Stimulated activated CD4-positive, alpha-beta T cell treated with anti-CD3 and anti-CD28 coated beads, Interleukin-12 subunit alpha, Interleukin-12 subunit beta, amount 100 ng/mL, for 24 hours (primary cell): ENCODE measurements around the gene CERS5.
"Not testable (repeated sequence)": the region's sequence is repeated elsewhere in the genome, so short reads cannot be mapped to it uniquely, and the experiment has no call there.

Experiments used
- DNase-seq, 2 experiments: peaks; one replicate each; pipeline ENCODE4 v3.0.0-alpha.2; 2020; ENCODE audit warnings: low read depth in 2 of 2

CERS5 gene

GRCh38 chr12:50103767-50104321 is 63.3 kb downstream of the CERS5 start, which contains the start of gene GPD1:
Gene GPD1 (plus strand): TSS chr12:50104008. CDS start chr12:50104051, 43 bp downstream.
- peak in 1 of 2 experiments; percentile 18 for DNase-seq

- DNase-seq = no peak
Measured at GRCh38 chr12:50103351-50103750, 63.8 kb downstream of the CERS5 start.

- DNase-seq = no peak
Measured at GRCh38 chr12:50102646-50103309, 64.4 kb downstream of the CERS5 start.

GRCh38 chr12:50102131-50102531 is 65.0 kb downstream of the CERS5 start:
- no peak for DNase-seq

- no peak for DNase-seq
Measured at GRCh38 chr12:50101663-50102062, 65.5 kb downstream of the CERS5 start.

- DNase-seq = no peak
Measured at GRCh38 chr12:50100561-50100960, 66.6 kb downstream of the CERS5 start.

GRCh38 chr12:50099302-50100008 is 67.7 kb downstream of the CERS5 start:
- DNase-seq = no peak

GRCh38 chr12:50097952-50098351 is 69.2 kb downstream of the CERS5 start:
- DNase-seq = no peak

GRCh38 chr12:50090391-50090790 is 76.8 kb downstream of the CERS5 start:
- DNase-seq = no peak

GRCh38 chr12:50089730-50090129 is 77.4 kb downstream of the CERS5 start:
- DNase-seq = no peak

- DNase-seq = peak in 1 of 2 experiments; percentile 47
Measured at GRCh38 chr12:50088577-50089335, 78.4 kb downstream of the CERS5 start.

- no peak for DNase-seq
Measured at GRCh38 chr12:50087995-50088394, 79.2 kb downstream of the CERS5 start.

- DNase-seq = no peak
Measured at GRCh38 chr12:50087151-50087550, 80.0 kb downstream of the CERS5 start.

- DNase-seq = no peak
Measured at GRCh38 chr12:50086148-50086547, 81.0 kb downstream of the CERS5 start.

GRCh38 chr12:50085615-50086072 is 81.5 kb downstream of the CERS5 start:
- no peak for DNase-seq

GRCh38 chr12:50084775-50085614 is 82.2 kb downstream of the CERS5 start, which contains the start of gene SMARCD1:
Gene SMARCD1 (plus strand): TSS chr12:50085342. CDS start chr12:50085370, 28 bp downstream.
- peak; percentile 71 to 82 for DNase-seq

- not testable (repeated sequence) for DNase-seq
Measured at GRCh38 chr12:50084409-50084774, 82.8 kb downstream of the CERS5 start.

GRCh38 chr12:50083301-50083700 is 83.9 kb downstream of the CERS5 start:
- DNase-seq = no peak

GRCh38 chr12:50082644-50083043 is 84.5 kb downstream of the CERS5 start:
- DNase-seq = no peak

- DNase-seq = no peak
Measured at GRCh38 chr12:50081096-50081808, 85.9 kb downstream of the CERS5 start.
